NCI-H2196 treated with DMSO at 0.1 percent for 48 hours (cell line): Measurements from ENCODE around the gene CEP135.
"Not testable (repeated sequence)": the region's sequence is repeated elsewhere in the genome, so short reads cannot be mapped to it uniquely, and the experiment has no call there.

Experiments used
- DNase-seq: peaks from one replicate; lab custom pipeline; 2025; ENCODE audit not compliant: unreplicated experiment; lab: John Stamatoyannopoulos, UW

CEP135 gene

GRCh38 chr4:55948726-55949481 is at the start of gene CEP135:
TSS of gene CEP135 (plus strand) at chr4:55948945. CDS start at chr4:55952131, 3,186 bp downstream.
- peak; percentile 51 for DNase-seq

- DNase-seq = no peak
Observed at GRCh38 chr4:55902677-55903076, 46.1 kb upstream of the CEP135 start.

GRCh38 chr4:55903577-55903976 is 45.2 kb upstream of the CEP135 start:
- no peak for DNase-seq

GRCh38 chr4:55904576-55904975 is 44.2 kb upstream of the CEP135 start:
- DNase-seq = no peak

- no peak for DNase-seq
Observed at GRCh38 chr4:55906323-55906722, 42.4 kb upstream of the CEP135 start.

GRCh38 chr4:55906989-55907388 is 41.8 kb upstream of the CEP135 start:
- no peak for DNase-seq

GRCh38 chr4:55907469-55907868 is 41.3 kb upstream of the CEP135 start:
- no peak for DNase-seq

- DNase-seq = no peak
Observed at GRCh38 chr4:55910140-55910539, 38.6 kb upstream of the CEP135 start.

GRCh38 chr4:55912249-55912648 is 36.5 kb upstream of the CEP135 start:
- DNase-seq = no peak

- no peak for DNase-seq
Observed at GRCh38 chr4:55920571-55920970, 28.2 kb upstream of the CEP135 start.

- no peak for DNase-seq
Observed at GRCh38 chr4:55921093-55921492, 27.7 kb upstream of the CEP135 start.

- DNase-seq = no peak
Observed at GRCh38 chr4:55925241-55925640, 23.5 kb upstream of the CEP135 start.

- no peak for DNase-seq
Observed at GRCh38 chr4:55926610-55927009, 22.1 kb upstream of the CEP135 start.

- DNase-seq = no peak
Observed at GRCh38 chr4:55927803-55928437, 20.8 kb upstream of the CEP135 start.

- no peak for DNase-seq
Observed at GRCh38 chr4:55928846-55929245, 19.9 kb upstream of the CEP135 start.

- DNase-seq = no peak
Observed at GRCh38 chr4:55931043-55931442, 17.7 kb upstream of the CEP135 start.

GRCh38 chr4:55931833-55932232 is 16.9 kb upstream of the CEP135 start:
- DNase-seq = no peak

- no peak for DNase-seq
Observed at GRCh38 chr4:55932511-55932910, 16.2 kb upstream of the CEP135 start.

- no peak for DNase-seq
Observed at GRCh38 chr4:55933611-55934010, 15.1 kb upstream of the CEP135 start.

- not testable (repeated sequence) for DNase-seq
Observed at GRCh38 chr4:55935907-55936306, 12.8 kb upstream of the CEP135 start.

GRCh38 chr4:55938481-55938880 is 10.3 kb upstream of the CEP135 start:
- no peak for DNase-seq

- DNase-seq = no peak
Observed at GRCh38 chr4:55939421-55939820, 9.3 kb upstream of the CEP135 start.
